ENCODE measurements around the gene CERS6.

DNA sequence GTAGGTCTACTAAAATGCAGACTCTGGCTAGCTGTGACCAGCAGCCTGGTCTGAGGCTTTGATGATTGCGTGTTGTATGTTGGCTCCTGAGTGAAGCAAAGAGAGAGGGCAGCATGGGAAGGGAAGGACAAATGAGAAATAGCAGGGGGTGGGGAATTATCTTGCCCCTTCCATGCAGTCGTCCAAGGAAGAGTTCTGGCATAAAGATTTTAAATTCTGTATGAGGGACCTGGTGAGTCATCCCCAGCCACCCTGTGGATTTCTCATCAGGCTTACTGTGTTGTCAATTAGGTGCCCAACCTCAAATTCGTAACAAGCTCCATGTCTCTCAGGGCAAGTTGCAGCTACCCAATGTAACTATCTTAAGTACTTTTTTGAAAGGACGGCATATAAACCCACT, 274.3 kb downstream of the CERS6 start:
- no peak for TF ChIP-seq EZH2 (IDR thresholded peaks at IDR 0.05; ENCODE audit: insufficient read depth, poor library complexity, severe bottlenecking)
- no peak for TF ChIP-seq EZH2phosphoT487 (IDR thresholded peaks at IDR 0.05; ENCODE audit: insufficient read depth, low read depth)
